SHP77 treated with DMSO at 0.1 percent for 48 hours (cell line): ENCODE data around the gene COL4A5.

Source experiments
- DNase-seq: peaks from one replicate; lab custom pipeline; 2025; lab: John Stamatoyannopoulos, UW

The COL4A5 gene

DNA sequence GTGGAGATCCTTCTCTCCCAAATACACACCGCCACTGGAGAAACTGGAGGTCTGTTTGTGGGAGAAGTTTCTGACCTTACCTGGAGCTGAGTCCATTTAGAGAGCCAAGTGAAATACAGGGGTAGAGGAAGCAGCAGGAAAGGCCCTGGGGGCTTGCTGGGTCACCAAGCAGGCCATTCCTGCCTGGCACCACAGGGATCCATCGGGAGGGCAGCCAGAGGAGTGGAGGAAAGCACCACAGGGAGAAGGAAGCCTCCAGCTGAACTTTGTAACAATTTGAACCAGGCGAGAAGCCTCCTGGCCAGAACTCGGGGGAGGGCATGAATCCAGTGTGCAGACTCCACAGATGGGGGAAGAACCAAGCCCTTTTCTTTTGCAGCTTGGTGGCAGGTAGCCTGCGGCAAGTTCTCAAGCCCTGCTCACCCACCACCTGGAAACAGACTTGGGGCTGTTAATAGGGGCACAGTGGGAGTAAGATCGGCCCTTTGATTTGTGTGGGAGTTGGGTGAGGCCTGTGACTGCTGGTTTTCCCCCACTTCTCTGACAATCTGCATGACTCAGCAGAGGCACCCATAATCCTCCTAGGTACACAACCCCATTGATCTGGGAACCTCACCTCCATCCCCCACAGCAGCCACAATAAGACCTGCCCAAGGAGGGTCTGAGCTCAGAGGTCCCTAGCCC lies 202.1 kb downstream of the COL4A5 start:
- no peak for DNase-seq

DNA sequence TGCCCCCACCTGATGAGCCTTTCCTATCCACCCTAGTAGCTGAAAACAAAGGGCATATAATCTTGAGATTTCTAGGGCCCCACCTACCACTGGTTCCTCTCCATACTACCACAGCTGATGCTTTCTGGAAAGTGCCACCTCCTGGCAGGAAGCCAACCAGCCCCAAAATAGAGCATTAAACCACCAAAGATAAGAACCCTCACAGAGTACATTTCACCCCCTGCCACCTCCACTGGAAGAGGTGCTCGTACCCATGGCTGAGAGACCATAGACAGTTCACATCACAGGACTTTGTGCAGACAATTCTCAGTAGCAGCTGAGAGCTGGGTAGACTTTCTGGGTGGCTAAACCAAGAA lies 202.6 kb downstream of the COL4A5 start:
- no peak for DNase-seq

DNA sequence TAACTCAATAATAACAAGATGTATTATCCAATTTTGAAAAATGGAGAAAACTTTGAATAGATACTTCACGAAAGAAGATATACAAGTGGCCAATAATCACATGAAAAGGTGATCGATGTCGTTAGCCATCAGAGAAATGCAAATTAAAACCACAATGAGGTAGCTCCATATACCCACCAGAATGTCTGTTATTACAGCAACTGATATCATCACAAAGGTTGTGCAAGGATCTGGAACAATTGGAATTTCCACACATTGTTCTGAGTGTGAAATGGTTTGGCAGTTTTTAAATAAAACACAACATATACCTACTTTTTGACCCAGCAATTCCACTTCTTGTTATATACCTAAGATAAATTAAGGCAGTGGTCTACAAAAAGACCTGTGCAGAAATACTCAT lies 225.1 kb downstream of the COL4A5 start:
- no peak for DNase-seq

DNA sequence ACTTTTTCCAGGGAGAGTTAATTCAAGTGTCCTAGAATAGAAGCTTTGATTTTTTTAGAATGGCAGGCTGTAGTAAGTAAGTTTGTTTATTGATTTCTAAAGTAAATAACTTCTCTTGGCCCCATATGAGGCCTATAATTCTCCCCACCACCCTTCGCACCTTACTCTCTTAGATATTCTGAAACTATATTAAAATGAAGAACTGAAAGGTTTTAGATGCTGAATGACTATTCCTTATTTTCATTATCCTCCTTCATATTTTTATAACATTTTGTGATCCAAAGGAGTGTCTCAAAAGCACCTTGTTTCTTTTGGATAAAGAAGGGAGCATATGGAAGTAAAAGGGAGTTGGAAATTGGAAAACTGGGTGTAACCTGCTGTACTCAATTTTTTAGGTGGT lies 226.5 kb downstream of the COL4A5 start:
- no peak for DNase-seq

DNA sequence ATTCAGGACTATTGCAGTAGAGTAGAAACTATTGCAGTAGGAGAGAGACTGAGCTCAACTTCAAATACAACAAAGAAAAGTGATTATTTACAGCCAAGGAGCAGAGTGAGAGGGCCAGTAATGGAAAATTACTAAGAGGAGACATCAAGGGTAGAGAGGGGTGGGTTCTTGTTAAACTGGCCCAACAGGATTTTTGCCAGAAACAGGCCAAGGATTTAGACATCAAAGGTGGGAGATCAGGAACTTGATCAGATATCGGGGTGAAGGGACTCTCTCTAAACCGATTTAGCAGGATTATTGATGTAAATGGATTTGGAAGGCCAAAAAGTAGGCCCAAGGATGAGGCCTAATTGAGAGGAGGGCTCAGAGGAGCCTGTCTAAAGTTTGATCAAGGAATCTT lies 231.9 kb downstream of the COL4A5 start:
- no peak for DNase-seq

DNA sequence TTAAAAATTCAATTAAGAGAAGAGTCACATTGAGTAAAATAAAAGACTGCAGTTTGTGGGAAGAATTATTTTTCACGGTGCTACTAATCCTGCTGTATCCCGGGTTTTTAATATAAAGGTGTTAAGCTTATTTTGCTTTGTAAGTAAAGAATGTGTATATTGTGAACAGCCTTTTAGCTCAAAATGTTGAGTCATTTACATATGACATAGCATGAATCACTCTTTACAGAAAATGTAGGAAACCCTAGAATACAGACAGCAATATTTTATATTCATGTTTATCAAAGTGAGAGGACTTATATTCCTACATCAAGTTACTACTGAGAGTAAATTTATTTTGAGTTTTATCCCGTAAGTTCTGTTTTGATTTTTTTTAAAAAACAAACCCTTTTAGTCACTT lies 257.1 kb downstream of the COL4A5 start:
- DNase-seq: no peak

DNA sequence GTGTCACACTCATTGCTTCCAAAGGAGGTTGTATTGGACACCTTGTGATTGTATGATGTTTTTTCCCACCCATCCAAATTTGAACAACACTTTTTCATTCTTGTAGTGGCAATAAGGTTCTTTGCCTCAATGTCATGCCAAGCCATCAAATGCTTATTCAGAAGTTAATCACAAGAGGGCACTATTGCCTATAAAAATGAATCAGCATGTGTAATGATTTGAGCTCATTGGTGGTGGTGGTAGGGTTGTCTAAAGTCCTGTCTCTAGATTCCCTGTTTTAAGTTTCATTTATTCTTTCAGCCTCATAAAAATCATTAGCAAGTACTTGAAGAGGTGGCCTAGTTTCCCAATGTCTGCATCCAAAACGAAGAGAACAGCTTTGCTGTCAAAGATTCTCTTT lies 259.7 kb downstream of the COL4A5 start:
- DNase-seq: no peak

DNA sequence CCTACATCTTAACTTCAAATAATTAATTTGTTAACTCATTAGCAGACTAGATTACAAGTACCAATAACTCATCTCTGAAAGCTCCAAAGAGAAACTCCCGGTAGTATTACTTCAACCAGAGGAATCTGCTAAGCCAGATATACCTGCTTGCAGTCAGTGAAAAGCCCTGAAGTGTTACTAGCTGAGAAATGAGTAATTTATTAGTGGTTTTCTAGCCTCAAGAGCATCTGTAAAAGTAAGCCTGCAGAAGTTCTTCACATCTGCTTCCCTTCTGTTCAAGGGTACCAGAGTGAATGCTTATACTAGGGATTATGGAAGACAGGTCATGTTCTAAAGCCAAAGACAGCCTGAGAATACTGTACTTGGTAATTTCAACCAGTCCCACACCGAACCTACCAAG lies 262.0 kb downstream of the COL4A5 start:
- DNase-seq: no peak

DNA sequence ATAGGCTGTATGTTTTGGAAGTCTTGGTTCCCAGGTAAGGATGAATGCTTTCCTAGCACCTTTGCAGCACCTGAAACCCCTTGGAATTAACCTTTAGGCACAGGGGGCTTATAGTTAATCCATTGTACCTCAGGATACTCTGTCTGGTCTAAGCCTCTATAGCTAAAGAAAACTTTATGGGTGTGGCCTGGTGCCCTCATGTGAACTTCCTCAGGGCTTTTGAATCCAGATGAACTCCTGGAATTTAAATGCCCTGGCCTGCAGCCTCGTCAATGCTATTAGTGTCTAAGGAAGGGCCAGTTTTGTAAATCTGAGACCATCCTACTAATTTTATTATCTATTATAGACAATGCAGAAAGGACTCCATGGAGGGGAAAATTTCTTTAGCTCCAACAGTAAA lies 262.9 kb downstream of the COL4A5 start:
- no peak for DNase-seq

DNA sequence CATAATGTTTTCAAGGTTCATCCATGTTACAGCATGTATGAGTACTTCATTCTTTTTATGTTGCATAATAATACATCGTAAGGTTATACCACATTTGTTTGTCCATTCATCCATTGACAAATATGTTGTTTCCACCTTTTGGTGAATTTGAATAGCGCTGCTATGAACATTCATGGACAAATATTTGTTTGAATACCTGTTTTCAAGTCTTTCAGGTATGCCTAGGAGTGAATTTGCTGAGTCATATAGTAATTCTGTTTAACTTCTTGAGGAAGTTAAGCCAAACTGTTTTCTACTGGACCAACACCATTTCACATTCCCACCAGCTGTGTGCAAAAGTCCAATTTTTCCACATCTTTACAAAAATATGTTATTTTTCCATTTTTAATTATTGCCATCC lies 265.2 kb downstream of the COL4A5 start:
- no peak for DNase-seq

DNA sequence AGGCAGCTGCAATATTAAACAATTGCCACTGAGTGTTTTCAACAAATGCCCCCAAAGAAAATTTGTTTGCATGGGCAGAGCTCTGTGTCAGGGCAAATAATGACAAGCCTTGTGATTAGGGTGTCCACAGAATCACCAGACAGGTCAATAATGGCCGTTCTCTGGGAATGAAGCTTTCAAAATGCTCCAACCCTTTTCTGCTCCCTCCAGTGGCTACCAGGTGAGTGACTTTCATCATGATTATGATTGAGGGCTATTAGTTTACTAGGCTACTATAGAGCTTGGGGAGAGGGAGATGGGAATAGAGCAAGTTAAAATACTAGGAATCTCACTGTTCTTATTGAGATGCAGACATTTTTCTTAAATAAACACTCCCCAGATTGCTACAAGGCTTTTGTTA lies 273.2 kb downstream of the COL4A5 start:
- DNase-seq: no peak

DNA sequence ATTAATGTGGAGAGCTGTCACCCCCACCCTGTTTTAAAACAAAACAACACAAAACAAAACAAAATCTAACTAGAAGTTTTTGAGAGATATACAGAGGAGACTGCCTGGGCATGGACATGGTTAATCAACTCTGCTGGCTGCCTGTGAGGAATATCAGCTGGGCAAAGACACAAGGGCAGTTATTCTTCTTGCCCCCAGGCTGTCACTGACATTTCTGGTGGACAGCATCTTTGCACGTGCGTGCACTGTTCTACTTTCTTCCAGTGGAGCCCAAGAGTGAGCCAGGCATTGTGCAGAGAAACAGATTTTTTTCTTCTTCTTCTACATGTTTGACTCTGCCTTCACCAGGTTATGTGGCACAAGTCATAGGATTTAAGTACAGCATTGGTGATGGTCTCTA lies 282.9 kb downstream of the COL4A5 start:
- no peak for DNase-seq

DNA sequence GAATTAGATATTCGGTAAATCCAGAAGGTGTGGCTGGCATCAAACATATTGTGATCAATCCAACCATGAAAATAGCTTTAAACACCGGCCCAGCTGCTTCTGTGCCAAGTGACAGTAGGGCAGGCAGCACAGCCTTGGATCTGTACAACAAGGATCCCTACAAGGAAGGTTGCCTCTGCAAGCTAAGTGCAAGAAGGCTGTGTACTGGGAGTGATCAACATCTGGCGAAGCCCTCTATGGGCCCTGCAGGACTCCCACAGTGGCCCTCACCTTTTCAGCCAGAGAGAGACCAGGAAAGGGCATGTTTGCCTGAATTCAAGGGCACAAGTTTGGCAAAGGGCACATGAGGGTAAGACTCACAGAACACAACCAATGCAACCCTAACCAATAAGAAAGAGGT lies 287.1 kb downstream of the COL4A5 start:
- DNase-seq: no peak

DNA sequence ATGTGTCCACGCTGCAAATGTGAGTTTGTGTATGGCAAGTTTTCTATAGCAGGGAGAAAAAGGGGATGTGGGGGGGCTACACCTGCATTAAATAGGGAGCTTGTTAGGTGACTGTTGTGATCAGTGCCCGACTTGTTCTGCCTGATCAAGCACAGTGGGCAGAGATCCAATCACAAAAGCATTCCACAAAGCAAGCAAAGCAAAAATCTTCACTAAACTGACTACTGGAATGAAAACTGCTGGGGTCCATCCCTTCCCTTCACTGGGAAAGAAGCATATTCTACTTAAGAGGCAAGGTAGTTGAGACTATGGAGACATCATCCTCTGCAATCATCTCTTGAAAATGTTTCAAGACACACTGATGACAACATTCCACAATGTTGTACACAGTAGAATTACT lies 291.5 kb downstream of the COL4A5 start:
- DNase-seq: no peak

DNA sequence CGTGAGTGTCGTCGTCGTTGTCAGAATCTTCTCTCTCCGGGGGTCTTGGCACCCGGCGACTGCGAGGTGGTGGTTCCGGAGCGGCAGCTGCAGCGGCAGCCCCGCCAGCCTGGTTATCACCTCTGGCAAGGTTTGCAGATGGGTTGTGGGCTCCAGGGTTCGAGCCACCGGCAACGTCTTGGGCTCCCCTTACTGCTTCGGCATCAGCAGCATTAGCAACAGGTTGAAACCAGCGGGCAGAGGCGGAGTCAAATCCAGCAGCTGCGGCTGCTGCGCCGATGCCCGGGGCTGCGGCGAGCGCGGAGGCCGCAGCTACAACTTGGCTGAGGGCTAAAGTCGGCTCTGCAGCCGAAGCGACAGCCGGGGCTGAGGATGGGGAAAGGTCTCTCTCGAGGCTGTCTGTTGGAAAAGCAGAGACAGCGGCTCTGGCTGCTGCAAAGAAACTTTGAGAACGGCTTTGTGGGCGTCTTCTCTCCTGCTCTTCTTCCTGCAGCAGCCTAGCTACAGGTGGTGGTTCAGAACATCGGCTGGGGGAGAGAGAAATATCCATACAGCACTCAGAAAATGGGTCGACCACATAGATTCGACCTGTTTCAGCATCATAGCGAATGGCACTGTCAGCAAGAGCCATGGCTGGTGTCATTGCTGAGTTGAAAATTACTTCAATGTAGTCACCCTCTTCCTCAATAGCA lies 293.1 kb downstream of the COL4A5 start:
- no peak for DNase-seq

DNA sequence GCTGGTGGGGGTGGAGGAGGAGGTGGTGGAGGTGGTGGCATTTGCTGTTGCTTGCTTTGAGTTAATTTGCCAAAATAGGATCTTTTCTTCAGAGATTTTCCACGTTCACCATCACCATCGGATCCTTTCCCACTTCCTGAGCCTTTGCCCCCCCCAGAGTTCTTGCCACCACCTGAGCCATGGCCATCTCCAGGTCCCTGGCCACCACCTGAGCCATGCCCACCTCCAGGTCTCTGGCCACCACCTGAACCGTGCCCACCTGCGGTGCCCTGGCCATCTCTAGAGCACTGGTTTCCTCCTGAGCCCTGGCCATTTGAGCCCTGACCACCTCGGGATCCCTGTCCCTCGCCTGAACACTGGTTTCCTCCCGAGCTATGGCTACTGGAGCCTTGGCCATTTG lies 294.8 kb downstream of the COL4A5 start:
- no peak for DNase-seq

DNA sequence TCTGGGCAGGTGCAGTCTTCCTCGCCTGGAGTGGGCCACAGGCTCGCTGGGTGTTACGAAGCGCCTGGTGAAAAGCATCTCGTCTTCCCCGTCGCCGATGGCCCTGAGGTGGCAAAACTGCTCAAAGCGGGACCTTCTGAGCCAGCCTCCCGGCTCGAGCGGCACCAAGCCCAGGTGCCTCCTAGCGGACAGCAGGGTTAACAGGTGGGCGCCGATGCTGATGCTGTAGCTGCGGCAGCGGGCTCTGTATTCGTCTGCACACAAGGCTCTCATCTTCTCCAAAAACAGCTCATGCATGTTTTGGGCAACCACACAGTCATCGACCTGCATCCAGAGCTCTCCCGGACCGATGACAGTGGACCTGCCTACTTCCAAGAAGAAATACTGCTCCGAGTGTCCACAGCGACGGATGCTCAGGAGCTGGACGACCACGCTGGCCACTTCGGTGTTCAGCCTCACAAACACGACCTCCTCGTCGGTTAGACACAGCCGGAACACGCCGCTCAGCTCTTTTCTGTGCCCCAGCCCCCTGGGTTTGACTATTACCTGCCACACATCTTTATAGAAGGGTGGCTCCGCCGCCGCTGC lies 295.5 kb downstream of the COL4A5 start:
- DNase-seq: no peak

DNA sequence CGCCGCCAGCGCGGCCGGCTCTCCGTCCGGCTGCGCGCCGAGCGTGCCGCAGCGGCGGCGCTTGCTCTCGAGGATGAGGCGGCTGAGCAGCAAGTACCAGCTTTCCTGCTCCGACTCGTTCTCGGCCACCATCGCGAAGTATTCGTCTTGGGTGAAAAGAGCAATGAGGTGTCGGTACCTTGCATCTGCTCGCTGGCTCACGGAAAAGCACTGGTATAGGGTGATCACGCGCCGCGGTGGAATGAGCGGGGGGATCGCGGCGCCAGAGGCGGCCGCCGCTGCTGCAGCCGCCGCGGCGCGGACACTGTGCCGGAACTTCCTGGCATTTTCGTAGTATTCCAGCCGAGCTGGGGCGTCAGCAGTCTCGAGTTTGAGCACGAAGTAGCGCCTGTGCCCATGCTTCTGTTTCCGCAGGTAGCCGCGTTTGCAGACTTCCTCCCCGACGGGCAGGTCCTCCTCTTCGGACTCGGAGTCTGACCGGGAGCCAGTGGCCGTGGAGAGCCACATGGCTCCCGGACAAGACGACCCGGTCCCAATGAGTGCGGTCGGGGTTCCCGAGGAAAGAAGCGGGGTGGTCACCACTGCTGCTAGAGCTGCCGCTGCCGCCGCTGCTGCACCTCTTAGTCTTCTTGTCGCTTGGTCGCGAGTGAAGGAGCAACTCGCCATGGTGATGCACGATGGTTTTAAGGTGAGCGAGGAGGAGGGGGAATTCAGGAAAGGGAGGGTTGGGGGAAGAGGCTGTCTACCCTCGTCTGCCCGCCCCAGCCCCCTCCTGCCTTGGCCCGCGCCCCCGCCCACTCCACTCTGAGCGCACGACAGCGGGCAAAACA lies 296.3 kb downstream of the COL4A5 start:
- no peak for DNase-seq

DNA sequence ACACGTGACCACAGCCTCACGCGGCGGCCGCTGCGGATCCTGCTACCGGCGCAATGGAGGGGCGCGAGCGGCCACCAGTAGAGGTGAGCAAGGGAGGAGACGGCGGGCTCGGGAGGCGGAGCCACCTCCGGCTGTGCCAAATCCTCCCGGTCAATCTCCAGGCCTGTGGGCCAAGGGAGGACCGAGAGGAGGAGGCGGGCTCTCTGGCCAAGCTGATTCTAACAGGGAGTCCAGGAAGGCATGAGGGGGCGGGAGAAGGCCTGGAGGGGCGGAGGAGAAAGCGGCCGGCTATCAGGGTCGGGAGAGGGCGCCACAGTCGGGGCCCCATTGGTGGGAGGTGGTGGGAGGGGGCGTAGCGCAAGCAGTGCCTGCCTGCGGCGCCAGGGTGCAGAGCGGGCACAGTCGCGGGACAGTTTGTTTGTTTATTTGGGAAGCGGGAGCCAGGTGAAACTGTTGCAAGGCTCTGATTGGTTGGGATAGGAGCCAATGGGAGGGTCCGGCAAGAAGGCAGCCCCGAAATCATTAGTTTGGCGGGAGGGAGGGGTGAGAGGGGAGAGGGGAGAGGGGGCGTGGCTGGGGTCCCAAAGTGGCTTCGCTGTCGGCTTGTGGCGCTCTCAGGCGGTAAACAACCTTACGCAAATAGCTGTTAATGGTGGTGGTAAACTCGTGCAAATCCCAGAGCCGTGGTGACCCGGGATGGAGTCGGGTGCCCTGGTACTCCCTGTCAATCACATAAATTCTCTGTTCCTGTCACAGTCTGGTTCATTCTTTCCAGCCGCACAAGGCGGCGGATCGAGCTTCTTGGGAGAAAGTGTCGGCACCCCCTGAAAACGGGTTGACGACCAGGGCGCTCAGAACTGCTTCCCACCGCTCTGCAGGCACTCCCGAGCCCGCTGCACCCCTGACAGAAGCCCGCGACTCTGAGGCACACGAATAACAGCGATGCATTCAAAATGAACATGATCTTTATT lies 297.2 kb downstream of the COL4A5 start, which contains the start of gene IRS4:
IRS4 (minus strand) TSS at position 55 of the 971 bp plus-strand sequence.
- DNase-seq: no peak

DNA sequence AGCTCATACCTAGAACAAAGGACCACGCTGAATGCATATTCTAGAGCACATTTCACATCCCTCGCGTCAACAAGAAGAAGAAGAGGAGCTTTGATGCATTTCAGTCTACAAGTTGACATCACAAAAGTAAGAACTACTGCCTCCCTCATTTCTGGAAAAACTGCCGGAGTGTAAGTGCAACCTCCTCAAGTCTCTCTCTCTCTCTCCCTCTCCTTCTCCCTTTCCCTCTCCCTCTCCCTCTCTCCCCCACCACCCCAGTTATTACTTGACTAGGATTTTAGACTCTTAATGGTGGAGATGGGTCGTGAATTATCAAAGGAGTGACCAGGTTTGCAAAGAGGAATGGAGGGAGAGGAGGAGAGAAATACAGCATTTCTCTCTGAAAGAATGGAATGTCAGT lies 298.1 kb downstream of the COL4A5 start:
- DNase-seq: no peak

DNA sequence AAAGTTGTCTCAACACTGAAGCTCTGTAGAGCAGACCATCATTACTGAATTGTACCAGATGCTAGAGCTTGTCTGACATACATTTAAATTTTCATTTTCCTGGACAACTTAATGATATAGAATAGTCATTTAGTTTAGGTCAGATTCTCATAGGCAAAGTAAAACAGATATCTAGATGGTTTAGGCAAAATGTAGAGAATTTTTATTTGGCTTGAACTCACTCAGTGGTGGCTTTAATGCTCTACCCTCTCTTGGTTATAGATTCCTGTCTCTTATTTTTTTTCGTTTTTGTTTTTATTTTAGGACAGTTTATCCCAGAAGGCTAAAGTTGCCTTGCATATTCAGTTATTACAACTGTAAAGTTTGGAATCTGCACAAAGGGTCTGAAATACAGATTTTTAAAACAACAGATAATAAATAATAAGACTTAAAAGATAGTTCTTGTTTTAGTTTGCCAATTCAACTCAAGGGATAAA lies 300.7 kb downstream of the COL4A5 start:
- DNase-seq: no peak
